Suprapubic skin (tissue), 4 donors: ENCODE measurements around the gene MYLK3. TPM values are rescaled to one million over a fixed set of nuclear protein-coding genes. Genes with fewer than 3 reads are reported as not detected.
"Not testable (repeated sequence)": the region's sequence is repeated elsewhere in the genome, so short reads cannot be mapped to it uniquely, and the experiment has no call there.

Source experiments
- DNase-seq, 2 donors: peaks; one replicate each; pipeline ENCODE4 v3.0.0-alpha.2; 2019; ENCODE audit warnings: low spot score in 2 of 2
- H3K27ac ChIP-seq: fragments of 200-600 bp; sonication (generic); one replicate; pipeline ENCODE4 v1.5.1; 2019
- H3K27me3 ChIP-seq: fragments of 200-600 bp; sonication (generic); one replicate; pipeline ENCODE4 v1.5.1; 2019
- H3K36me3 ChIP-seq: fragments of 200-600 bp; sonication (generic); one replicate; pipeline ENCODE4 v1.5.1; 2019
- H3K4me1 ChIP-seq: fragments of 200-600 bp; sonication (generic); one replicate; pipeline ENCODE4 v1.5.1; 2019
- H3K4me3 ChIP-seq: fragments of 200-600 bp; sonication (generic); one replicate; pipeline ENCODE4 v1.5.1; 2019; ENCODE audit warnings: mild to moderate bottlenecking
- H3K9me3 ChIP-seq: fragments of 200-600 bp; sonication (generic); one replicate; pipeline ENCODE4 v1.5.1; 2019
- CTCF ChIP-seq, 2 donors: fragments of 200-600 bp in 1 of 2; fragments of 450-650 bp in 1 of 2; sonication (generic) in 1 of 2; IDR thresholded peaks; one replicate each; pipeline ENCODE4 v1.5.1; 2016 to 2019; ENCODE audit warnings: antibody characterized with exemption in 2 of 2, mild to moderate bottlenecking in 1 of 2, moderate library complexity in 1 of 2
- EP300 ChIP-seq: sonication (generic); formaldehyde crosslinking; IDR thresholded peaks from one replicate; pipeline ENCODE4 v1.6.1; 2017; ENCODE audit warnings: antibody characterized with exemption
- POLR2A ChIP-seq, 2 donors: fragments of 450-650 bp; IDR thresholded peaks; one replicate each; pipeline ENCODE4 v1.6.1; 2017; ENCODE audit warnings: antibody characterized with exemption in 2 of 2, mild to moderate bottlenecking in 2 of 2, moderate library complexity in 2 of 2
- POLR2AphosphoS5 ChIP-seq, 3 donors: sonication (generic); formaldehyde crosslinking; IDR thresholded peaks; one replicate each; pipeline ENCODE4 v1.6.1; 2017; ENCODE audit warnings: antibody characterized with exemption in 3 of 3
- WGBS: methylation state at CpG from one replicate; pipeline ENCODE4 v1.1.5; 2018; 5-methylcytosine and 5-hydroxymethylcytosine counted together
- total RNA-seq, 4 donors: library from RNA; depleted of rRNA; stranded (reverse); fragments of >200 nt; gene quantifications; one replicate each; pipeline ENCODE4 v1.1.0, GENCODE V29; 2016

Gene MYLK3
- total RNA-seq, 4 donors from 2014 or later, result 0.13 to 0.32 TPM; not detected in 2

GRCh38 chr16:46788891-46789474 lies 40.8 kb upstream of the MYLK3 start:
- H3K4me3 ChIP-seq, result no peak overlapping the region
- WGBS, result 79% methylated on average over 3 of the region's 3 CpGs
- H3K4me1 ChIP-seq, result peaks cover 6% of the 10 kb centered on the region
- no peak overlapping the region for H3K27ac ChIP-seq
- TF ChIP-seq EP300 (no peak), CTCF (IDR thresholded peaks at IDR 0.05) (no peak), POLR2A (IDR thresholded peaks at IDR 0.05) (no peak), POLR2AphosphoS5 (IDR thresholded peaks at IDR 0.05) (no peak)
- no peak for DNase-seq
- H3K27me3 ChIP-seq, result no peaks in the 10 kb centered on the region
- H3K9me3 ChIP-seq, result peaks cover 4% of the 10 kb centered on the region
- H3K36me3 ChIP-seq, result no peaks in the 10 kb centered on the region

DNA sequence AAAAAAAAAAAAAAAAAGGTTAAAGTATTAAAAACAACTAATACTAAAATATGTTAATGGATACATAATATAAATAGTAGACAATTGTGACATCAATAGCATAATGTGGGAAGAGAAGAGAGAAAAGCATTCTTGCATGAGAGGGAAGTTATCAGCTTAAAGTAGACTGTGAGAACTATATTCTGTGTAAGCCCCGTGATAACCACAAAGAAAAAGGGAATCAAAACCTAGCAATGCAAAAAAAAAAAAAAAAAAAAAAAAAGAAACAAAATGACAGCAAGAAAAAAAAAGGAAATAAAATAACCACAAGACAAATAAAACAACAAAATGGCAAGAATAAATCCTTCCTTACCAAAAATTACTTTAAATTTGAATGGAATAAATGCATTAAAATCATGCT lies 39.8 kb upstream of the MYLK3 start:
- WGBS, result 72% methylated on average over 1 of the region's 1 CpG
- H3K27me3 ChIP-seq, result no peaks in the 10 kb centered on the region
- H3K36me3 ChIP-seq, result no peaks in the 10 kb centered on the region
- no peak for DNase-seq
- H3K4me3 ChIP-seq, result no peak overlapping the region
- H3K27ac ChIP-seq, result no peak overlapping the region
- H3K4me1 ChIP-seq, result peaks cover 6% of the 10 kb centered on the region
- H3K9me3 ChIP-seq, result no peaks in the 10 kb centered on the region
- TF ChIP-seq EP300, result no peak
- TF ChIP-seq POLR2AphosphoS5 (IDR thresholded peaks at IDR 0.05), result no peak
- no peak for TF ChIP-seq POLR2A (IDR thresholded peaks at IDR 0.05)
- TF ChIP-seq CTCF (IDR thresholded peaks at IDR 0.05), result no peak

DNA sequence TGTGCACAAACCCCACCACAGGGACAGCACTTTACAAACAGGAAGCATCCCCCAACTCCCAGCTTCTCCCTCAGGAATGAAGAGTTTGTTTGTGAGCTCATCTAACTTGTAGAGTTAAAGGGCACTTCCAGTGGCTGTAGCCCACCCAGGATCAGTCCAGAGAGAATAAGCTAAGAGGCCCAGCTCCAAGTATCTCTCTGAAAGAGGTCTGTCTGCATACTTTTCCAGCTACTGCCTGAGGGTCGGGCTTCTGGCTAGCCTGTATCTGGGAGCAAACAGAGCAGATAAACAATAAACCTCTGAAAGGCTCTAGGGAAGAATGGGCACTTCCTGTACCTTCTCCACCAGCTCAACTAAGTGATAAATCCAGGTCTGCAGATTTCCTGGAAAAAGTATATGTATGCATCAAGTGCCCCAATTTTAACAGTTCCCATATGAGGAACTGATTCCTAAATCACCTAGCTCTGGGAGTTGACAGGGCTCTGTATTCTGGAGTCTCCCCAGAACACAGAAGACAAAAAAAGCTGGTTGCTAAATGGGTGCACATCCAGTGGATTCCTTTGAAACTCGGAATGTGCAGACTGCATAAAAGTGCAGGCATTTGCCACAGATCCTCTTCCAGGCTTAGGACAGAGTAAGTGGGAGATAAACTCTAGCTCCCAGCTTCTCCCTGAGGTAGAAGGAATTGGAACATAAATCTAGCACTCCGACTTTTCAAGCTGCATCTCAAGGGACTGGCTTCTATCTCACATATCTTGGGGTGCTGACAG lies 37.1 kb upstream of the MYLK3 start:
- no peak for DNase-seq
- Histone ChIP-seq H3K27ac (no peak overlapping the region), H3K27me3 (no peaks in the 10 kb centered on the region), H3K9me3 (no peaks in the 10 kb centered on the region), H3K36me3 (no peaks in the 10 kb centered on the region), H3K4me1 (peaks cover 3% of the 10 kb centered on the region), H3K4me3 (no peak overlapping the region)
- TF ChIP-seq POLR2A (IDR thresholded peaks at IDR 0.05), result no peak
- no peak for TF ChIP-seq POLR2AphosphoS5 (IDR thresholded peaks at IDR 0.05)
- no peak for TF ChIP-seq CTCF (IDR thresholded peaks at IDR 0.05)
- no peak for TF ChIP-seq EP300
- 44% methylated on average over 3 of the region's 3 CpGs for WGBS

- H3K27me3 ChIP-seq, H3K4me1 ChIP-seq, DNase-seq, H3K27ac ChIP-seq, H3K36me3 ChIP-seq, H3K4me3 ChIP-seq, H3K9me3 ChIP-seq: not testable (repeated sequence)
- WGBS, result 74% methylated on average over 2 of the region's 2 CpGs
These were observed 36.4 kb upstream of the MYLK3 start for GRCh38 chr16:46784569-46784968.

- WGBS, result 74% methylated on average over 4 of the region's 4 CpGs
- no peaks in the 10 kb centered on the region for H3K4me1 ChIP-seq
- TF ChIP-seq EP300 (no peak), CTCF (IDR thresholded peaks at IDR 0.05) (no peak), POLR2A (IDR thresholded peaks at IDR 0.05) (no peak), POLR2AphosphoS5 (IDR thresholded peaks at IDR 0.05) (no peak)
- H3K27ac ChIP-seq, result no peak overlapping the region
- no peak for DNase-seq
- no peaks in the 10 kb centered on the region for H3K9me3 ChIP-seq
- no peaks in the 10 kb centered on the region for H3K27me3 ChIP-seq
- H3K36me3 ChIP-seq, result no peaks in the 10 kb centered on the region
- H3K4me3 ChIP-seq, result no peak overlapping the region
These were observed 35.7 kb upstream of the MYLK3 start for GRCh38 chr16:46783800-46784199.
